Middle frontal gyrus (tissue), 1 donor: Measurements from ENCODE around the gene PLXNC1.
A peak's percentile ranks its signal among the peaks of the same experiment; 100 is the strongest.

Experiments
- DNase-seq: peaks from one replicate; pipeline ENCODE4 v3.0.0-alpha.2; 2015; ENCODE audit warnings: low spot score; ENCODE audit errors: extremely low spot score

PLXNC1 gene

GRCh38 chr12:94178882-94179281 is 30.5 kb downstream of the PLXNC1 start:
- DNase-seq, result no peak

GRCh38 chr12:94179723-94180122 is 31.3 kb downstream of the PLXNC1 start:
- no peak for DNase-seq

- DNase-seq, result no peak
Observed at GRCh38 chr12:94180558-94181296, 32.4 kb downstream of the PLXNC1 start.

GRCh38 chr12:94182986-94183707 is 34.8 kb downstream of the PLXNC1 start:
- DNase-seq, result no peak

GRCh38 chr12:94183708-94184379 is 35.5 kb downstream of the PLXNC1 start:
- DNase-seq, result no peak

- no peak for DNase-seq
Observed at GRCh38 chr12:94184995-94185719, 36.8 kb downstream of the PLXNC1 start.

- no peak for DNase-seq
Observed at GRCh38 chr12:94185801-94186200, 37.4 kb downstream of the PLXNC1 start.

GRCh38 chr12:94186278-94187241 is 38.2 kb downstream of the PLXNC1 start:
- DNase-seq, result peak; percentile 68

- DNase-seq, result no peak
Observed at GRCh38 chr12:94187361-94187760, 39.0 kb downstream of the PLXNC1 start.

- DNase-seq, result no peak
Observed at GRCh38 chr12:94190623-94191022, 42.2 kb downstream of the PLXNC1 start.

- DNase-seq, result no peak
Observed at GRCh38 chr12:94191023-94191422, 42.6 kb downstream of the PLXNC1 start.

GRCh38 chr12:94191811-94192210 is 43.4 kb downstream of the PLXNC1 start:
- no peak for DNase-seq

- no peak for DNase-seq
Observed at GRCh38 chr12:94192506-94192905, 44.1 kb downstream of the PLXNC1 start.

GRCh38 chr12:94193168-94193567 is 44.8 kb downstream of the PLXNC1 start:
- DNase-seq, result no peak

- DNase-seq, result no peak
Observed at GRCh38 chr12:94195483-94195882, 47.1 kb downstream of the PLXNC1 start.

- no peak for DNase-seq
Observed at GRCh38 chr12:94198469-94198868, 50.1 kb downstream of the PLXNC1 start.

- no peak for DNase-seq
Observed at GRCh38 chr12:94198872-94199271, 50.5 kb downstream of the PLXNC1 start.

- DNase-seq, result no peak
Observed at GRCh38 chr12:94200069-94200468, 51.7 kb downstream of the PLXNC1 start.

- no peak for DNase-seq
Observed at GRCh38 chr12:94200695-94201094, 52.3 kb downstream of the PLXNC1 start.
